Cardiac muscle cell (in vitro differentiated cells and primary cell): ENCODE results near the gene RUNX2. TPM values are rescaled to one million over a fixed set of nuclear protein-coding genes. Genes with fewer than 3 reads are reported as not detected.

ENCODE experiments used
- DNase-seq, 2 donors: peaks; one replicate each; pipeline versions ENCODE4 v3.0.0 to v3.0.0-alpha.2; 2010 to 2017; ENCODE audit warnings: low read depth in 1 of 2, low spot score in 1 of 2
- H3K27ac ChIP-seq: fragments of 200-600 bp; sonication (generic); 2 replicates; pipeline ENCODE4 v1.5.1; 2016
- H3K27me3 ChIP-seq: fragments of 200-600 bp; sonication (generic); 2 replicates; pipeline ENCODE4 v1.6.0; 2016; ENCODE audit warnings: control low read depth
- H3K36me3 ChIP-seq: fragments of 200-600 bp; sonication (generic); 2 replicates; pipeline ENCODE4 v1.5.1; 2016; ENCODE audit warnings: control low read depth
- H3K4me1 ChIP-seq: fragments of 200-600 bp; sonication (generic); 2 replicates; pipeline ENCODE4 v1.8.1; 2017; ENCODE audit warnings: low read depth, mild to moderate bottlenecking, mixed run types
- H3K4me3 ChIP-seq: fragments of 200-600 bp; sonication (generic); 2 replicates; pipeline ENCODE4 v1.5.1; 2016; ENCODE audit warnings: mild to moderate bottlenecking
- H3K9me3 ChIP-seq: fragments of 200-600 bp; sonication (generic); 2 replicates; pipeline ENCODE4 v1.5.1; 2017; ENCODE audit warnings: low read depth, mild to moderate bottlenecking, control low read depth
- polyA plus RNA-seq: library from polyadenylated mRNA; unstranded; fragments of >200 nt; fragmentation: Nextera tagmentation; extraction: Ambion mirVana; gene quantifications from 2 replicates; pipeline ENCODE4 v1.2.1, GENCODE V29; 2016
- total RNA-seq: library from RNA; depleted of rRNA; stranded (reverse); fragments of >200 nt; gene quantifications from 2 replicates; pipeline ENCODE4 v1.2.3, GENCODE V29; 2016
- TF ChIP-seq, protein P1 (sequence below): IDR thresholded peaks from 2 replicates; pipeline ENCODE4 v1.5.1; 2012; ENCODE audit warnings: low read depth, mild to moderate bottlenecking, low read length

Gene RUNX2
- total and polyA plus RNA-seq, 2 experiments from 2014 or later: 1.6 to 1.9 TPM

- Histone ChIP-seq H3K4me3 (no peak overlapping the region), H3K27ac (no peak overlapping the region), H3K36me3 (no peaks in the 10 kb centered on the region), H3K27me3 (no peaks in the 10 kb centered on the region), H3K4me1 (peaks cover 3% of the 10 kb centered on the region), H3K9me3 (no peaks in the 10 kb centered on the region)
- TF ChIP-seq, protein P1, sequence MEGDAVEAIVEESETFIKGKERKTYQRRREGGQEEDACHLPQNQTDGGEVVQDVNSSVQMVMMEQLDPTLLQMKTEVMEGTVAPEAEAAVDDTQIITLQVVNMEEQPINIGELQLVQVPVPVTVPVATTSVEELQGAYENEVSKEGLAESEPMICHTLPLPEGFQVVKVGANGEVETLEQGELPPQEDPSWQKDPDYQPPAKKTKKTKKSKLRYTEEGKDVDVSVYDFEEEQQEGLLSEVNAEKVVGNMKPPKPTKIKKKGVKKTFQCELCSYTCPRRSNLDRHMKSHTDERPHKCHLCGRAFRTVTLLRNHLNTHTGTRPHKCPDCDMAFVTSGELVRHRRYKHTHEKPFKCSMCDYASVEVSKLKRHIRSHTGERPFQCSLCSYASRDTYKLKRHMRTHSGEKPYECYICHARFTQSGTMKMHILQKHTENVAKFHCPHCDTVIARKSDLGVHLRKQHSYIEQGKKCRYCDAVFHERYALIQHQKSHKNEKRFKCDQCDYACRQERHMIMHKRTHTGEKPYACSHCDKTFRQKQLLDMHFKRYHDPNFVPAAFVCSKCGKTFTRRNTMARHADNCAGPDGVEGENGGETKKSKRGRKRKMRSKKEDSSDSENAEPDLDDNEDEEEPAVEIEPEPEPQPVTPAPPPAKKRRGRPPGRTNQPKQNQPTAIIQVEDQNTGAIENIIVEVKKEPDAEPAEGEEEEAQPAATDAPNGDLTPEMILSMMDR: no peak
- no peak for DNase-seq
Measured at GRCh38 chr6:45509426-45509825, 181.3 kb downstream of the RUNX2 start.

GRCh38 chr6:45512717-45513116, 184.6 kb downstream of the RUNX2 start:
- H3K4me3 ChIP-seq: no peak overlapping the region
- TF ChIP-seq, protein P1: no peak
- no peaks in the 10 kb centered on the region for H3K27me3 ChIP-seq
- H3K9me3 ChIP-seq: no peaks in the 10 kb centered on the region
- peak overlapping the region; percentile 12 for H3K27ac ChIP-seq
- H3K4me1 ChIP-seq: no peaks in the 10 kb centered on the region
- DNase-seq: no peak
- no peaks in the 10 kb centered on the region for H3K36me3 ChIP-seq

DNA sequence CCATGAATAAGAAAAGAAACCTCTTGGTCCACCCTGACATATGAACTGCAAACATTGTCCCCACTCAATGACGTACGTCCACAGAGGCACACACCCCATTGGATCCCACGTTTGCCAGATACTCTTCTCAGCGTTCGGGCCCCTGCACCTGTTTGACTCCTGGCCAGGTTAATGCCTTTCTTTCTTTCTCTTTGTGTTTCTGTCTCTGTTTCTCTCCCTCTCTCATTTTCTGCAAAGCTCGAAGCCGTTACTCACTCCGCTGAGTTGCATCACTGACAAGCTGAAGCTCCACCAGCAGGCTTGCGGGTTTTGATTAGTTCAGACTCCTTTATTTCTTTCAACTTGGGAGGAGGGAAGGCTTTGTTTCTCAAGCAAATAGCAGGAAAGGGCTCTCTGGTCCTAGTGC, 185.1 kb downstream of the RUNX2 start:
- Histone ChIP-seq H3K27me3 (no peaks in the 10 kb centered on the region), H3K9me3 (no peaks in the 10 kb centered on the region), H3K4me3 (no peak overlapping the region), H3K36me3 (no peaks in the 10 kb centered on the region), H3K4me1 (no peaks in the 10 kb centered on the region), H3K27ac (no peak overlapping the region)
- TF ChIP-seq, protein P1: no peak
- no peak for DNase-seq

DNA sequence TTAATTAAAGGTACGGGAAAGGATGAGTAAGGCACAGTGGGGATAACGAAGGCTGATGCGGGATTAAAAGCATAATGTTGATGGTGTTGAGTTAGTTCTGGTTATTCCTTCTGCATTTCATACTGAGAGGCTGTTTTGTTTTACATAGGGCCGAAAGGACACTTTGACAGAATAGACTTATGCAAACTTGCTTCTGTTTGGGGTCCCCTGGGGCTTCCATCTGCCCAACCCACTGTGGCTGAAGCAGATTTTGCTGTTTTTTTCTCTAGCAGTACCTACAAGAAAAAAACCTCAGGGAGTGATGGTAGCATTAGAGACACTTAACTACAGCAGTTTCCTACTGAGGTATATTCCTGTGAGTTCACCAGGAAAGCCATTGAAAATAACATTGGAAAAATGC, 185.7 kb downstream of the RUNX2 start:
- no peak for DNase-seq
- H3K27me3 ChIP-seq: no peaks in the 10 kb centered on the region
- no peak overlapping the region for H3K4me3 ChIP-seq
- no peaks in the 10 kb centered on the region for H3K4me1 ChIP-seq
- TF ChIP-seq, protein P1: no peak
- H3K27ac ChIP-seq: no peak overlapping the region
- no peaks in the 10 kb centered on the region for H3K9me3 ChIP-seq
- no peaks in the 10 kb centered on the region for H3K36me3 ChIP-seq

DNA sequence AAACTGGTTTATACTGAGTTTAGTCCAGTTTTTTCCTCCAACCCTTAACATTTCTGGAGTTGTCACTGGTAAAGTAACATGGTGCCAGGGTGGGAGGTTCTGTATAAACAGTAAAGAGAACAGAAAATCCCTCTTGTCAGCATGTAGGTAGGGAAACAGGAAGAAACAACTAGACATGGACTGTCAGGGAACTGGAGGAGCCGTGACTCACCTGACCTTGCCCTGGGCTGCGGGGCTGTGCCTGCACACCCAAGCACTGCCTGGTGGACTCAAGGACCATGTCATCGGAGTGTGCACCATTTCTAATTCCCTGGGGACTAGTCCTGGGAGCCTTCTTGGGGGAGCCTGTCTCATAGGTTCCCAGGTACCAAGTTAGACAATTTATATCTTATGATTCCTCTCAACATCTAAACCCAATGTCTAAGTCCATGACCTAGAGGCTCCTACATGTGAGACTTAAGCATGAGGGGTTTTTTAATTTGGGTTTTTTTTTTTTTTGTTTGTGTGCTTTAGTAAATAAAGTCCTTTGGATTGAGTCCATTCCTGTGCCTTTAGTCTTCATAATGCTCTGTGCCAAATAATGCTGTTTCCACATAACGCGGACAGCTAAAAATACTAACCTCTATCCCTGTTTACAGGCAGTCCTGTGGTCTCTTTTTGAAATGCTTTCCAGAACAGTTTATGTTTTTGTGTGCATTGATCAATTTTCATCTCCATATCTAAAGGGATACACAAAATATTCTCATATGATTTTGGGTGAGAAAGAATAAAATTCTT, 186.5 kb downstream of the RUNX2 start:
- Histone ChIP-seq H3K9me3 (no peaks in the 10 kb centered on the region), H3K27ac (no peak overlapping the region), H3K4me1 (no peaks in the 10 kb centered on the region), H3K27me3 (no peaks in the 10 kb centered on the region), H3K36me3 (no peaks in the 10 kb centered on the region), H3K4me3 (no peak overlapping the region)
- TF ChIP-seq, protein P1: no peak
- no peak for DNase-seq
